Measurements from ENCODE around the gene PCF11.

Gene PCF11

GRCh38 chr11:83191986-83192385 lies 35.1 kb downstream of the PCF11 start:
- no peak for DNase-seq (ENCODE audit: low read depth)
- H3K4me3 ChIP-seq (ENCODE audit: low read depth, low read length), result no peak overlapping the region
- TF ChIP-seq CTCF (conservative IDR thresholded peaks at IDR 0.05; ENCODE audit: low read depth, low read length), result no peak

DNA sequence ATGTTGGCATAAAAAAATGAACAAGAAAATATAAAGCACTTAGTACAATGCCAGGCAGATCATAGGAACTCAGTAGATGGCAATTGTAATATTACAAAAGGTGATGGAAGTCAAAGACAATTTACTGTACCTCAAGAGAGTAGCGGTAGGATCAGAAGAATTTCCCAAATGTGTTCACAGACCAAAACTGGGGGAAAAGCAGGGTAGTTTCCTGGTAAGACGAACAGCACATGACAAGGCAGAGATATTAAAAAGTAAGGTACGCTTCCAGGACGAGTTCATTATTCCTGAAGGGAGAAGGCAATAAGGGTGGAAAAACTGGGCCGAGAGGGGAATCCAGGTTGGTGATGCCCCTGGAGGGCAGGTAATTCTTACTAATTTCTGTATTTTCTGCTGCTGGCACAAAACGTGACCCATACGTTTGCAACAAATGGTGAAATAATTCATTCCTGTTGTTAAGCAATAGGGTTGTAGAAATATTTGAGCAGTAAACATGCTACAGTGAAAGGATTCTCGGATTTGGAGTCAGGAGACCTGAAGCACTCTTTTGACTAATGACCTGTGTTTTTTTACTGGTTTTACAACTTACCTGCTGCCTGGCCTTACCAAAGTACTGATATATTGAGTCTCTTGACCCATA lies 35.8 kb downstream of the PCF11 start:
- DNase-seq (ENCODE audit: low read depth), result peak; percentile 53
- TF ChIP-seq CTCF (conservative IDR thresholded peaks at IDR 0.05; ENCODE audit: low read depth, low read length), result no peak
- peak overlapping the region; percentile 69 for H3K4me3 ChIP-seq (ENCODE audit: low read depth, low read length)

- TF ChIP-seq CTCF (conservative IDR thresholded peaks at IDR 0.05; ENCODE audit: low read depth, low read length), result no peak
Observed at GRCh38 chr11:83193315-83194280, 36.7 kb downstream of the PCF11 start, which contains the start of gene ANKRD42. ANKRD42 (plus strand) TSS chr11:83193712; CDS start chr11:83194671, 959 bp downstream.

DNA sequence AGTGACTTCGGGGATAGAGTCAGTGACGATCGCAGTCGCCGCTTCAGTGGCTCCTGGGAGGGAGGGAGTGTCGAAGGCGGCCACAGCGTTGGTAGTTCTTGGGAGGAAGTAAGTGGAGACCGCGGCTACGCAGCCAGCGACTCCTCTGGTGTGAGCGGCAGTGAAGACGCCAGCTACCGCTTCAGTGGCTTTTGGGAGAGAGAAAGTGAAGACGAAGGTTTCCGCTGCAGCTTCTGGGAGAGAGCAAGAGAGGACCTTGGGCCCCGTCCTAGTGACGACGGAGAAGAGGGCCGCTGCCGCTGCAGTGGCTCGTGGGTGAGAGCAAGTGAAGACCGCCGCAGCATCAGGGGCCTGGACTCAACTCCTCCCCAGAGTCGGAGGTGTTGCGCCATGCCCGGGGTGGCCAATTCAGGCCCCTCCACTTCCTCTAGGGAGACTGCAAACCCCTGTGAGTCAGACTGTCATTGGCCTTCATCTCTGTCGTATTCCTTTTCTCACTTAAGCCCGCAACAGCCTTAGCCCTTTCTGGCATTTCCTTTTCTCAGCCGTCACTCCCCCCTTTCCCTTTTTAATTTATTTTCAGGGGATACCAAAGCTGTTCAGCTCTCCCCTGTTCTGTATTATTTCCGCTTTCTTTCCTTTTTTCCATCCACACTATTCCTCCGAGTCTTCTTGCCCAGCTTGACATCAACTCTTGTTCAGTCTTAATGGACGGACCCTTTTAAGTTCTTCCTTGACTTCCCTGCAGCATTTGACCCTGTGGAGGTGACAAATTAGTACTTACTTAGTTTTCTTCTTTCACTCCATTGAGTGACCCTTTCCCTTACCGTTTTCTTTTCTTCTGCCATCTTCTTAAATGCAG lies 37.6 kb downstream of the PCF11 start:
- DNase-seq (ENCODE audit: low read depth), result peak; percentile 76
- peak; percentile 7 for TF ChIP-seq CTCF (conservative IDR thresholded peaks at IDR 0.05; ENCODE audit: low read depth, low read length)
- H3K4me3 ChIP-seq (ENCODE audit: low read depth, low read length), result peak overlapping the region; percentile 69

More at GRCh38 chr11:83193315-83194280, 36.7 kb downstream of the PCF11 start, which contains the start of gene ANKRD42:
- peak within 1 kb of the TSS; percentile 69 for H3K4me3 ChIP-seq (ENCODE audit: low read depth, low read length)
- peak; percentile 97 for DNase-seq (ENCODE audit: low read depth)

DNA sequence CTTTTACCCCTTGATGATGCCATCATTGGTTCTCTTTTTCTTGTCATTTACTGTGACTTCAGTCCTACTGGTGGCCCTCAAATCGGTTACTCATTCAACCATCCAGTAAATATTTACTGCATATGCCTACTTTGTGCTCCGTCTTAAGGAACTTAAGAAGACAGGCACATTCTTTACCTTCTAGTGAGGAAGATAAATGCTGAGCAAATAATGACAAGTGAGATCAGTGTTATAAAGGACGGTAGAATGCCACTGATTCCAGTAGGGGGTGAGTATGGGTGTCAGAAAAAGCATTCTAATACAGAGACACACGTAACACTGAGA lies 38.2 kb downstream of the PCF11 start:
- no peak for TF ChIP-seq CTCF (conservative IDR thresholded peaks at IDR 0.05; ENCODE audit: low read depth, low read length)
- DNase-seq (ENCODE audit: low read depth), result peak; percentile 13
- H3K4me3 ChIP-seq (ENCODE audit: low read depth, low read length), result peak overlapping the region; percentile 69

DNA sequence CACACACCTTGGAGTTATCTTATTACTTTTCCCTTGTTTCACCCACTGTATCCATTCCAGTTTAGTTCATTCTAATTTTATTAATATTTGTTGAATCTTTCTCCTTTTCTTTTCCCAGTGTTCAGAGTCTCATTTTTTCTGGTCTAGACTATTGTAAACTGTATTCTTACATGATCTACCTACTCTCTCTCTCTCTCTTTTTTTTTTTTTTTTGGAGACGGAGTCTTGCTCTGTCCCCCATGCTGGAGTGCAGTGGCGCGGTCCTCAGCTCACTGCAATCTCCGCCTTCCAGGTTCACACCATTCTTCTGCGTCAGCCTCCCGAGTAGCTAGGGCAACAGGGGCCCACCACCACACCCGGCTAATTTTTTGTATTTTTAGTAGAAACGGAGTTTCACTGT lies 38.7 kb downstream of the PCF11 start:
- H3K4me3 ChIP-seq (ENCODE audit: low read depth, low read length), result no peak overlapping the region

More for the DNA sequence above, 38.7 kb downstream of the PCF11 start:
- no peak for DNase-seq (ENCODE audit: low read depth)
- no peak for TF ChIP-seq CTCF (conservative IDR thresholded peaks at IDR 0.05; ENCODE audit: low read depth, low read length)
